DMS53 treated with DMSO at 0.1 percent for 48 hours (cell line): ENCODE results near the gene MAEA.
"Not testable (repeated sequence)": the region's sequence is repeated elsewhere in the genome, so short reads cannot be mapped to it uniquely, and the experiment has no call there.

ENCODE experiments used
- DNase-seq: peaks from one replicate; lab custom pipeline; 2025; ENCODE audit not compliant: unreplicated experiment; lab: John Stamatoyannopoulos, UW

Gene MAEA

GRCh38 chr4:1318488-1319213 lies 29.0 kb downstream of the MAEA start:
- DNase-seq = no peak

- DNase-seq = no peak
Measured at GRCh38 chr4:1321486-1321885, 31.8 kb downstream of the MAEA start.

GRCh38 chr4:1321946-1322650 lies 32.4 kb downstream of the MAEA start:
- DNase-seq = no peak

- no peak for DNase-seq
Measured at GRCh38 chr4:1323280-1323634, 33.6 kb downstream of the MAEA start.

GRCh38 chr4:1323635-1324442 lies 34.1 kb downstream of the MAEA start:
- no peak for DNase-seq

GRCh38 chr4:1324443-1325175 lies 34.9 kb downstream of the MAEA start:
- DNase-seq = not testable (repeated sequence)

- no peak for DNase-seq
Measured at GRCh38 chr4:1325176-1325480, 35.4 kb downstream of the MAEA start.

- DNase-seq = no peak
Measured at GRCh38 chr4:1325681-1326635, 36.3 kb downstream of the MAEA start.

- DNase-seq = no peak
Measured at GRCh38 chr4:1326751-1327525, 37.2 kb downstream of the MAEA start.

- DNase-seq = no peak
Measured at GRCh38 chr4:1327526-1328266, 38.0 kb downstream of the MAEA start.

- no peak for DNase-seq
Measured at GRCh38 chr4:1328267-1329155, 38.8 kb downstream of the MAEA start.

GRCh38 chr4:1329408-1330371 lies 40.0 kb downstream of the MAEA start:
- no peak for DNase-seq

- DNase-seq = no peak
Measured at GRCh38 chr4:1330761-1331590, 41.3 kb downstream of the MAEA start.

- no peak for DNase-seq
Measured at GRCh38 chr4:1331591-1332353, 42.1 kb downstream of the MAEA start.

- DNase-seq = no peak
Measured at GRCh38 chr4:1332686-1333085, 43.0 kb downstream of the MAEA start.
